ENCODE data around the gene KCNT2.
A peak's percentile ranks its signal among the peaks of the same experiment; 100 is the strongest.
"Not testable (repeated sequence)": the region's sequence is repeated elsewhere in the genome, so short reads cannot be mapped to it uniquely, and the experiment has no call there.

KCNT2 gene

GRCh38 chr1:196306421-196306820 is 301.8 kb downstream of the KCNT2 start:
- no peak for DNase-seq

DNA sequence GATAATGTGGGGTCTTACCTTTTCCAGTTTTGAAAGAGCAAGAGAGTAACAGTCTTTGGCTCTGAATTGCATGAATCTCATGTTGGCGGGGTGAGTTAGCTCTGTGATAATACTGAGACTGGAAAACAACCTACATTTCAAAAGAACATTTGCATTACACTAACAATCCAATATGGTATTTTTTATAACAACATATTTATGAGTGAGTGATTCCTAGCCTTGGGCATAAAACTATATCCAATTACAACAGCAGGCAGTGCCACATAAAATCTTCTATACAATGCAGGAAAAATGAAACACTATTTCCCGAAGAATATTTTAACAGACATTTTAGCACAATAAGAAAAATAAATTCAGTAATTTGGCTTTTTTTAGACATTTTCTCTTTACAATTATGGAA is 303.0 kb downstream of the KCNT2 start:
- DNase-seq, result no peak

DNA sequence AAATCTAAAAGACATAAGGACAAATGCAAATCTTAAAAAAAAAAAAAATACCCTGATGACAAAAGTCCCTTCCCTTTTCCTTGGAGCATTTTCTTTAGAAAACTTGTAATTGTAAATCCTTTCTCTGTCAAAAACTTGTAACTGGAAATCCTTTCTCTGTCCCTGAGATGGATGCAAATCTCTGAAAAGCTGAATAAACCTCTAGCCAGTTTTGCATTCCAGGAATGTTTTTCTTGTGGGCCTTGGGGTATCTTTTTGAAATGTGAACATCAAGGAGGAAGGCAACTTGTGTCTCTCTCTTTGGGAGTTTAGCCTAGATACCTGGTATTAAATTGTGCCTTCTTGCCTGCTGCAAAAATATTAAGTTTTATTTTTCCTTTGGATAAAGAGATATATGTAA is 305.3 kb downstream of the KCNT2 start:
- DNase-seq, result no peak

DNA sequence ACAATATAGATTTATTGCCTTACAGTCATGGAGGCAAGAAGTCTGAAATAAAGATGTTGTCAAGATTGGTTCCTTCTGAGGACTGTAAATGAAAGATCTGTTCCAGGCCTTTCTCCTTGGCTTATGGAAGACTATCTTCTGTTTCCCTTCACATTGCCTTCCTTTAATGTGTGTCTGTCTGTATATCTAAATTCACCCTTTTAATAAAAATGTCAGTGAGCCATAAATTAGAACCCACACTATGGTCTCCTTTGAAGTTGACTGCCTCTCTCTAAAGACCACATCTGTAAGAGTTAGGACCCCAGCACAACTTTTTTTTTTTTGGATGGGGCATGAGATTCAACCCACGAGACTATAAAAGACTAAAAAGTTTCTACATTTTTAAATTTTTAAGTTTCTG is 305.8 kb downstream of the KCNT2 start:
- no peak for DNase-seq

GRCh38 chr1:196295766-196296165 is 312.5 kb downstream of the KCNT2 start:
- no peak for DNase-seq

GRCh38 chr1:196278816-196279215 is 329.4 kb downstream of the KCNT2 start:
- no peak for DNase-seq

DNA sequence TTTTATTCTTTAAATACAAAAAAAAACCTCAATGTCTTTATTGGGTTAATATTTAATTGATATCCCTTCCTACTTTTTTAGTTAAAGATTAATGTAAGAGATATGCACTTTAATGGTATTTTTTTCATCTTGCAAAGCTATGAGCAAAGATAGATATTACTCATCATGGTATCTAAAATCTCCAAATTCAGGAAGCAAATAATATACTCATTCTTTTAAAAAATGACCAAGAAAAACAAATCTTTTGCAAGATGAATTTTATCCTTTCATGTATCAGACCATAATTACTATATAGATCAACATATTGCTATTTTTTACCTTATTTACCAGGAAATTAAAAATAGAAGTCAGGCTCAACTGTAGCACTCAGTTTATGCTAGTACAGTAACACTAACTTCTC is 330.4 kb downstream of the KCNT2 start:
- DNase-seq, result no peak

DNA sequence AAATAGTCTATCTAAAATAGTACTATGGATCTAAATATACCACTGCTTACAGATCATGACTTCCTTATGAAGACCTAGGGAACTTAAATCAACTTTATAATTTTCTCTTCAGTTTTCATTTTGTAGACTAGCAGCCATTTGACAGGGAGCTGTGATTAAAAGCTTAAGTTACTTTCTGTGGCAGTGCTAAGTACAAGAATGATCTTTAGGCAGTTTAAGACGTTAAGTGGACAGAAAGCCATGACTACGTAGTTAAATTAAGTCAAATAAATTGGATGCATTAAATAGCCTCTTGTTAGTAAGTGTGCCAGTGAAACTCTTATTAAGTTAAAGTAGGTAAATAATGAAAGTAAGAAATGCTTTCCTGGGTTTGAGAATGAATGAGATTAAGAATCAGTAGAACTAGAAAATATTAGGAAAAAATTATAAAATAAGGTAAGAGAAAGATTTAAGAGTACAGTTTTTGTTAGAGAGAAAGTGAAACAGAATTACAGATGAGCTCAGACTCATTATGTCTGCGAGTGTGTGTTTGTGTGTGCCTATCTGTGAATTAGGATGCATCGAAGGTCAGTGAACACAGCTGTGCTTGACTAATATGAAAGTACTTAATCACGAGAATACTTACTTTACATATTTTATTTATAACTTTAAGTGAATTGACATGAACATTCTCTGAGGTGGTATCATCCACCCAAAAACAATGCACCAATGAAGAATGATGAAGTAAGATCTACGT is 336.9 kb downstream of the KCNT2 start:
- no peak for DNase-seq

DNA sequence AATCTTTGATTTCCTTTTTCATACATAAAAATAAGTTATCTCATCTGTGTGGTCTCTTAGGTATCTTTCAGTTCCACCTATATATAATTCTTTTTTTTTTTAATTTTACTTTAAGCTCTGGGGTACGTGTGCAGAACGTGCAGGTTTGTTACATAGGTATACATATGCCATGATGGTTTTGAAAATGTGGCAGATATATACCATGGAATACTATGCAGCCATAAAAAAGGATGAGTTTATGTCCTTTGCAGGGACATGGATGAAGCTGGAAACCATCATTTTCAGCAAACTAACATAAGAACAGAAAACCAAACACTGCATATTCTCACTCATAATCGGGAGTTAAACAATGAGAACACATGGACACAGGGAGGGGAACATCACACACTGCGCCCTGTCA is 345.2 kb downstream of the KCNT2 start:
- not testable (repeated sequence) for DNase-seq

DNA sequence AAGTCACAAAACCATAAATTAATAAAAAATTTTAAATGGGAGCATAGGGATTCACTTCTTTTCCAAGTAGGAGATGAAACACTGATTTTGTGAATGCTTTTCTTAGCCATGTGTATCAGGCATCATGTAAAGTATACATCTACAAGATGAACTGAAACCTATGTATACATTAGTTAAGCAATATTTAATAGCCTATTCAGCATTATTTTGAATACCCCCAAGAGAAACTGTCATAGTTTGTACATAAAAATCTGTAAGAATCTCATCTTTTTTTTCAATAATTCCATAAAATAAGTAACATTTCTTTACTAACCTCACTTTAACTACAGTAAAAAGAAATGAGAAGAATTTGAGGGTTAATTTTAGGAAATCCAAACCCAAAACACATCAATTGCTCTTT is 348.0 kb downstream of the KCNT2 start:
- no peak for DNase-seq

DNA sequence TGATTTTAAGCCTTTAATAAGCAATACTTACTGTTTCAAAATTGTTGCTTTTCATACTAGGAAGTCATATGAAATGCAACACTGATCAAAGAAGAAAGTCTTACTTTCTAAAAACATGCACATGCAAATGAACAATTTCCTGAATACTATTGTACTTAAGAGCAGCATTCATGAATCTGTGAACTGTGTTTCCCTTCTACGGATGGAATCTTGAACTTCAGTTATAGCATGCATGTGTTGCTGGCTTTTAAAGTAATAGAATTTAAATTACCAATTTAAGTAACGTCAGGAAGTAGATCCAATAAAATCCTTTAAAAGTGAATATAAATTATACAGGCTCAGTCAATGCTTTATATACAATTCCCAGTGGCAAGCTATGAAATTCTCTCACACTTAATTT is 348.9 kb downstream of the KCNT2 start:
- no peak for DNase-seq

- no peak for DNase-seq
These were observed 352.5 kb downstream of the KCNT2 start for GRCh38 chr1:196255762-196256161.

GRCh38 chr1:196229546-196229945 is 378.7 kb downstream of the KCNT2 start:
- DNase-seq, result no peak

- DNase-seq, result no peak
These were observed 393.4 kb downstream of the KCNT2 start for GRCh38 chr1:196214866-196215265.

GRCh38 chr1:196209983-196210382 is 398.3 kb downstream of the KCNT2 start:
- no peak for DNase-seq

DNA sequence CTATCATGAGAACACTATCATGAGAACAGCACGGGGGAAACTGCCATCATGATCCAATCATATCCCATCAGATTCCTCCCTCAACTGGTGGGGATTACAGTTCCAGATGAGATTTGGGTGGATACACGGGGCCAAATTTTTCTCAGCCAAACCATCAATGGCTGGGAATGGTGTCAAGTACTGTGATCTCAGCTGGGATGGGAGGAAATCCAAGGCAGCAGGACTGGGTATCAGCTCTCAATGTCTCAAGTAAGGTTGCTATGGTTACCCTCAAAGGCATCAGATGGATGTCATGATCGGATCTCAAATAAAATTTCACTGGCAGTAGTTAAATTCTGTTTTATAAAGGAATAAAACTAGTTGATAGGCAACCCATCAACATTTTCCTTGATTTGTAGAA is 399.0 kb downstream of the KCNT2 start:
- no peak for DNase-seq

DNA sequence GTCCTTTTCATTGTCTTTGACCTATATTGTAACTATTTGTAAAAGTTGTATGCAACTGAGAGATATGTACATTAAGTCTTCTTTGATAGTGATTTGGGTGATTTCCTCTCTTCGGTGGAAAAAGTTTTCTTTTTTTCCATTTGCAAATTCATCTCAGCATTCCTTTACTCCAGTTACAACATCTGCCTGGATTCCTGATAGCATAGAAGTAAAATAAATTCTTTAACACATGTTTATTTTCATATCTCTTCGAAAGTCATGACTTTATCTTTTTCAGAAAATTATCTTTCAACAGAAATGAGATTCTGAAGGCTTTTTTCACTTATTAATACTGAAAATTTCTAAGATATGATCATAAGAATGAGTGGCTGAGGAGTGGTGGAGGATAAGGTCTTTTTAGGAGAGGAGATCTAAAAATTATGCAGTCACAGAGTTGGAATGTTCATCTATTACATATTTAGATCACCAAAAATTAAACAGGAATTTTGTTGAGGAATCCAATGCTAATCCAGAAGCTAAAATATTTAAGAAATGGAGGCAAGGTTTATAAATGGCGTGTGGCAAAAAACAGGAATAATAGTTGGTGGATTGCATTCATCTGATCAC is 400.5 kb downstream of the KCNT2 start:
- DNase-seq, result no peak

DNA sequence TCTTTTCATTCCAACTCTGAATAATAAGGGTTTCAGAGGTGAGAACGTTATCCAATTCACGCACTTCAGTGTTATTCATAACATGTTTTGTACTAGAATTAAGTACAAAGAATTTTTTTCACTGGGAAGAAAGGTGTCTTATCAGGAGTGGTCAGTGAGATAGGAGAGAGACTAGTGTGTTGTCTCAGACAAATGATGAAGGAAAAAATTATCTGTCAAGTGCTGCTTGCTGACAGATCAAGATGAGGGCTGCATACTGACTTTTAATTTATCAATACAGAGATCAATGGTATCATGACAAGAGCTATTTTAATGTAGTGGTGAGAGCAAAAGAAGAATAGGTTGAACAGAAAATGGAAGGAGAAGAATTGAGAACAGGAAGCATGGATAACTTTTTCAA is 402.4 kb downstream of the KCNT2 start:
- no peak for DNase-seq

DNA sequence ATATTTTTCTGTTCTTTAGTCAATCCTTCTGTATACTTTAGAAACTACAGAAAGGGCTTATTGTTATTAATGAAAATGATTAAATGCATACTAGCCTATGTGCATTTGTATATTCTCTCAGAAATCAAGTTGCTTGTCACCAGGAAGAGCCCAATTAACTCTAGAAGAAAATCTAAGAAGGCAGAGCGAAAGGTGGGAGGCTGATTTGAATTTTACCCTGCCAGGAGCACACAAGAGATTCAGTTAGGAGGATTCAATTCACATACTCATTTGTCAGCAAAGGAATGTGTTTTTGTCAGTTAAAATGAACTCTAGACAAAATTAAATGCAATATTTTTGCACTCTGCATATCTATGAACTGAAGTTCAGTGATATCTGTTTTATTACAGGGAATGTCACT is 411.8 kb downstream of the KCNT2 start:
- no peak for DNase-seq

DNA sequence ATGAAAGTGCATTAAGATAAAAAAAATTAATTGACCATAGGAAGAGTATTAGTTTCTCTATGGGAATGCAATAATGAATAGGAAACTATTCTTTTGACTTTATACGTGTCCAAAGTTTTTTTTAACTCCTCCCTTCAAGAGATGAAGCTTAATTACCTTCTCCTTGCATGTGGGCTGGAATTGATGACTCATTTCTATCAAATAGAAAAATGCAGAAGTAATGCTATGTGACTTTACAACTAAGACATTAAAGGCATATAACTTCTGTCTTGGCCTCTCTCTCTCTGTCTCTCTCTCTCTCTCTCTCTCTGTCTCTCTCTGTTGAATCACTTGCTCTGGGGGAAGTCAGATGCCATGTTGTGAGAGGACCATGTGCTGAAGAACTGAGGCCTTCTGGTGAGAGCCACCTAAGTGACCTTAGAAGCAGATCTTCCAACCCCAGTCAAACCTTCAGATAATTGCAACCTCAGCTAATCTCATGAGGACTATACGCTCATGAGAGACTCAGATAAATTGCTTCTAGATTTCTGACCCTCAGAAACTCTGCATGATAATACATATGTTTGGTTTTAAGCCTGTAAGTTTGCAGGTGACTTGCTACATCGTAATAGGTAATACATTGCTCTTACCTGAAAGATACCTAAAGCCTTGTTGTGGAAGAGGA is 414.2 kb downstream of the KCNT2 start:
- no peak for DNase-seq

DNA sequence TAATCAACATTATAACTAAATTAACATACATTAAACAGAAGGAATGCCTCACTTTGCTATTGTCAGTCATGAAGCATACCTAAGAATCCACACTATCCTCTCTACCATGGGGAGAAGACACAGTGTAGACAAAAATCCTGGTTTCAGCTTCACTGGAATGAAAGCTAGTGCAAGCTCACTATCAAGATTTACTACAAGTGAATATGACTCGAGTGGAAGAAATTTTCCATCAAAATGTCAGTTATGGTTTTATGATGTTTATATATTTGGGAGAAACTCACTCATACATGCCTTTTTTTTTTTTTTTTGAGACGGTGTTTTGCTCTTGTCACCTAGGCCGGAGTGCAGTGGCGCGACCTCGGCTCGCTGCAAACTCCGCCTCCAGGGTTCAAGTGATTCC is 424.3 kb downstream of the KCNT2 start:
- no peak for DNase-seq

- no peak for DNase-seq
These were observed 426.7 kb downstream of the KCNT2 start for GRCh38 chr1:196181594-196181878.

GRCh38 chr1:196180847-196181593 is 427.2 kb downstream of the KCNT2 start:
- DNase-seq, result peak; percentile 52

GRCh38 chr1:196178083-196178635 is 430.1 kb downstream of the KCNT2 start:
- DNase-seq, result no peak

Measured in NCI-H446 treated with DMSO at 0.1 percent for 48 hours (cell line).